GM18873 (cell line): ENCODE results near the gene TMEM59.
"Not testable (repeated sequence)": the region's sequence is repeated elsewhere in the genome, so short reads cannot be mapped to it uniquely, and the experiment has no call there.

Experiments used
- ATAC-seq: cut with Tn5 transposase; IDR thresholded peaks from one replicate; pipeline ENCODE4 v1.9.1; 2021; ENCODE audit warnings: mild to moderate bottlenecking, moderate library complexity, moderate number of reproducible peaks; ENCODE audit not compliant: unreplicated experiment, low FRiP score

The TMEM59 gene

GRCh38 chr1:54013393-54014008 is 39.5 kb downstream of the TMEM59 start:
- ATAC-seq: no peak

GRCh38 chr1:54012863-54013262 is 40.1 kb downstream of the TMEM59 start:
- no peak for ATAC-seq

- no peak for ATAC-seq
Measured at GRCh38 chr1:54012008-54012325, 41.0 kb downstream of the TMEM59 start.

- ATAC-seq: no peak
Measured at GRCh38 chr1:54011316-54012007, 41.5 kb downstream of the TMEM59 start.

- no peak for ATAC-seq
Measured at GRCh38 chr1:54010415-54011117, 42.4 kb downstream of the TMEM59 start.

- no peak for ATAC-seq
Measured at GRCh38 chr1:54009406-54009805, 43.6 kb downstream of the TMEM59 start.

- no peak for ATAC-seq
Measured at GRCh38 chr1:54008876-54009275, 44.1 kb downstream of the TMEM59 start.

GRCh38 chr1:54007613-54008012 is 45.4 kb downstream of the TMEM59 start:
- no peak for ATAC-seq

- ATAC-seq: no peak
Measured at GRCh38 chr1:54006508-54006907, 46.5 kb downstream of the TMEM59 start.

- no peak for ATAC-seq
Measured at GRCh38 chr1:54004481-54005049, 48.4 kb downstream of the TMEM59 start.

GRCh38 chr1:54003750-54004480 is 49.1 kb downstream of the TMEM59 start:
- ATAC-seq: not testable (repeated sequence)

- ATAC-seq: no peak
Measured at GRCh38 chr1:54003249-54003646, 49.8 kb downstream of the TMEM59 start.

- no peak for ATAC-seq
Measured at GRCh38 chr1:54002544-54003248, 50.3 kb downstream of the TMEM59 start.

- no peak for ATAC-seq
Measured at GRCh38 chr1:54001591-54001990, 51.4 kb downstream of the TMEM59 start.

GRCh38 chr1:53999920-54000319 is 53.1 kb downstream of the TMEM59 start:
- ATAC-seq: no peak

GRCh38 chr1:53998223-53998622 is 54.8 kb downstream of the TMEM59 start:
- ATAC-seq: no peak

- no peak for ATAC-seq
Measured at GRCh38 chr1:53995683-53996082, 57.3 kb downstream of the TMEM59 start.

- not testable (repeated sequence) for ATAC-seq
Measured at GRCh38 chr1:53994516-53994915, 58.5 kb downstream of the TMEM59 start.

- ATAC-seq: no peak
Measured at GRCh38 chr1:53992085-53992874, 60.7 kb downstream of the TMEM59 start.
